K562 (cell line): Measurements from ENCODE around the gene SRCIN1. TPM values are rescaled to one million over a fixed set of nuclear protein-coding genes. Genes with fewer than 3 reads are reported as not detected.
A peak's percentile ranks its signal among the peaks of the same experiment; 100 is the strongest.

Experiments used
- ATAC-seq: fragments of 200-7000 bp; cut with Tn5 transposase; 3 replicates; pipeline ENCODE4 v1.9.1; 2020; ENCODE audit warnings: moderate library complexity
- BruUV-seq: library from RNA; stranded (reverse); fragments of 400-500 nt; replicated peaks from 2 replicates; lab custom pipeline; 2021; lab: Mats Ljungman, UMichigan
- CTCF ChIA-PET: fragments of 300-600 bp; formaldehyde crosslinking; extraction: SDS; loops from one replicate; lab custom pipeline; 2021; ENCODE audit warnings: low intra/inter-chr PET ratio; lab: Yijun Ruan, JAX
- POLR2A ChIA-PET: fragments of 300-600, 350-650 bp; sonication (Branson Sonifier 250); formaldehyde crosslinking; extraction: SDS; loops from one replicate; lab custom pipeline; 2021; ENCODE audit warnings: antibody characterized with exemption, inconsistent platforms; lab: Yijun Ruan, JAX
- DNase-seq, 4 experiments: peaks; one replicate each; pipeline versions ENCODE4 v3.0.0 to v3.0.0-alpha.2; 2011 to 2018; ENCODE audit warnings: low spot score in 3 of 4, mixed read lengths in 3 of 4; ENCODE audit errors: extremely low read depth in 1 of 4
- FAIRE-seq: peaks from 2 replicates; lab custom pipeline; 2011; peaks lifted over from hg19 to GRCh38; lab: Jason Lieb, UNC
- H2AFZ ChIP-seq: 2 replicates; pipeline ENCODE4 v1.6.0; 2011; ENCODE audit warnings: low read depth, low read length, control low read depth, inconsistent platforms
- H3K27ac ChIP-seq: fragments of 200-600 bp; 3 replicates; pipeline ENCODE4 v1.8.0; 2011; ENCODE audit warnings: low read depth, mild to moderate bottlenecking, control low read depth, inconsistent platforms, low read length, moderate library complexity, mixed read lengths; ENCODE audit errors: extremely low read depth
- H3K27me3 ChIP-seq, 2 experiments: fragments of 300-600 bp in 1 of 2; 2 replicates in 1 of 2; 3 replicates in 1 of 2; pipeline versions ENCODE4 v1.6.0 to v1.8.0; 2011; ENCODE audit warnings: inconsistent platforms in 2 of 2, low read length in 2 of 2, mild to moderate bottlenecking in 1 of 2, mixed read lengths in 1 of 2, moderate library complexity in 1 of 2; ENCODE audit not compliant: control insufficient read depth in 2 of 2, insufficient read depth in 2 of 2
- H3K36me3 ChIP-seq: fragments of 300-600 bp; 3 replicates; pipeline ENCODE4 v1.8.0; 2011; ENCODE audit warnings: mild to moderate bottlenecking, low read length, inconsistent platforms; ENCODE audit not compliant: control insufficient read depth, insufficient read depth
- H3K4me1 ChIP-seq, 2 experiments: fragments of 200-600 bp in 1 of 2; replicated peaks in 1 of 2; 2 replicates in 1 of 2; 3 replicates in 1 of 2; pipeline versions ENCODE4 v1.5.1 to v1.8.0; 2011; ENCODE audit warnings: inconsistent platforms in 2 of 2, low read length in 2 of 2, mild to moderate bottlenecking in 1 of 2, mixed read lengths in 1 of 2, moderate library complexity in 1 of 2; ENCODE audit not compliant: control insufficient read depth in 2 of 2, insufficient read depth in 2 of 2
- H3K4me2 ChIP-seq: 2 replicates; pipeline ENCODE4 v1.6.1; 2011; ENCODE audit warnings: low read length, control low read depth, inconsistent platforms, mixed read lengths; ENCODE audit not compliant: insufficient read depth
- H3K4me3 ChIP-seq: fragments of 200-600 bp; sonication (generic), shearing (Covaris generic); 2 replicates; pipeline ENCODE4 v1.5.1; 2016; ENCODE audit warnings: control low read depth, inconsistent platforms
- H3K79me2 ChIP-seq: fragments of 200-600 bp; 3 replicates; pipeline ENCODE4 v1.8.0; 2011; ENCODE audit warnings: low read length, inconsistent platforms; ENCODE audit not compliant: control insufficient read depth, insufficient read depth
- H3K9ac ChIP-seq, 2 experiments: 2 replicates each; pipeline versions ENCODE4 v1.6.0 to v1.6.1; 2011; ENCODE audit warnings: low read depth in 2 of 2, low read length in 2 of 2, control low read depth in 1 of 2, inconsistent platforms in 1 of 2, mild to moderate bottlenecking in 1 of 2, mixed read lengths in 1 of 2; ENCODE audit not compliant: insufficient read depth in 1 of 2
- H3K9me1 ChIP-seq: one replicate; pipeline ENCODE4 v1.6.0; 2011; ENCODE audit warnings: inconsistent platforms, mild to moderate bottlenecking, low read length, moderate library complexity; ENCODE audit not compliant: control insufficient read depth, insufficient read depth
- H3K9me3 ChIP-seq: replicated peaks from 2 replicates; pipeline ENCODE4 v1.5.1; 2011; ENCODE audit warnings: low read depth, low read length, inconsistent platforms; ENCODE audit not compliant: control insufficient read depth, insufficient read depth
- H4K20me1 ChIP-seq: replicated peaks from 2 replicates; pipeline ENCODE4 v1.6.1; 2011; ENCODE audit warnings: low read length, inconsistent platforms, mixed read lengths; ENCODE audit not compliant: control insufficient read depth, insufficient read depth
- ETV5 ChIP-seq: sonication (generic); formaldehyde crosslinking; IDR thresholded peaks from 2 replicates; pipeline ENCODE4 v1.4.0; 2020; ENCODE audit warnings: low read depth, mild to moderate bottlenecking, missing genetic modification reagents
- NR2C1 ChIP-seq, 2 experiments: fragments of 450-650 bp; IDR thresholded peaks; 2 replicates each; pipeline ENCODE4 v1.6.1; 2017; ENCODE audit warnings: mild to moderate bottlenecking in 2 of 2, antibody characterized with exemption in 1 of 2, inconsistent platforms in 1 of 2, missing compliant biosample characterization in 1 of 2, missing genetic modification characterization in 1 of 2
- NR2C2 ChIP-seq, 2 experiments: fragments of 200-800 bp in 1 of 2; sonication (Bioruptor generic) in 1 of 2; sonication (generic) in 1 of 2; formaldehyde crosslinking in 1 of 2; IDR thresholded peaks; 2 replicates each; pipeline versions ENCODE4 v1.6.1 to v1.8.0; 2016 to 2022; ENCODE audit warnings: mild to moderate bottlenecking in 1 of 2, missing compliant biosample characterization in 1 of 2, missing genetic modification characterization in 1 of 2, missing genetic modification reagents in 1 of 2
- ZNF780A ChIP-seq: fragments of 250-450 bp; sonication (Bioruptor Pico); IDR thresholded peaks from 2 replicates; pipeline ENCODE4 v1.5.0; 2021; ENCODE audit warnings: mild to moderate bottlenecking
- WGBS: fragments of 100-300 bp; shearing (Covaris generic); methylation state at CpG from one replicate; pipeline ENCODE4 v1.1.6; 2016; ENCODE audit warnings: low coverage, mixed read lengths; ENCODE audit not compliant: insufficient coverage; ENCODE audit errors: missing lambda C conversion rate; 5-methylcytosine and 5-hydroxymethylcytosine counted together
- in situ Hi-C: fragments of 300-500 bp; cut with MboI; formaldehyde crosslinking; loops from 4 replicates; pipeline ENCODE4 v1.15.0; 2018; ENCODE audit warnings: inconsistent platforms, mixed read lengths
- intact Hi-C: fragments of 100-400 bp; cut with micrococcal nuclease; formaldehyde crosslinking; loops from 2 replicates; pipeline ENCODE4 v1.14.2; 2022
- polyA plus RNA-seq, 8 experiments: library from polyadenylated mRNA; depleted of rRNA in 4 of 8; stranded (reverse) in 5 of 8; unstranded in 3 of 8; fragments of >200 nt; fragmentation: Nextera tagmentation in 2 of 8; fragmentation: Illumina TruSeq in 1 of 8; extraction: Ambion mirVana in 2 of 8; extraction: Trizol in 1 of 8; gene quantifications; 2 replicates each; pipeline versions ENCODE4 v1.2.1 to v1.2.3, GENCODE V29; 2011 to 2014; ENCODE audit warnings: inconsistent platforms in 1 of 8, missing spikeins in 1 of 8
- total RNA-seq, 7 experiments: library from RNA; depleted of rRNA in 6 of 7; stranded (reverse); fragments of >200 nt in 6 of 7; fragmentation: Illumina TruSeq in 2 of 7; extraction: Trizol in 2 of 7; gene quantifications; 2 replicates each; pipeline versions ENCODE4 v1.2.1 to v1.2.3, GENCODE V29; 2011 to 2021; ENCODE audit warnings: low replicate concordance in 1 of 7

SRCIN1 gene
- total and polyA plus RNA-seq, 9 of the 15 experiments (the other 6 are each of a cell fraction or from before 2014, with no cell fraction given), result 0.09 to 0.33 (median 0.13) TPM; not detected in 6

GRCh38 chr17:38585056-38585917 is 20.5 kb downstream of the SRCIN1 start:
- Histone ChIP-seq H3K9ac (peak overlapping the region in 1 of 2 experiments; percentile 41; a peak in 2 of 4 replicates), H3K4me1 (peaks cover 5 to 15% of the 10 kb centered on the region in 2 experiments; a peak in 4 of 5 replicates), H4K20me1 (peaks cover 14% of the 10 kb centered on the region), H3K9me1 (no peaks in the 10 kb centered on the region), H3K27ac (no peak overlapping the region), H3K4me3 (no peak overlapping the region), H3K36me3 (no peaks in the 10 kb centered on the region), H3K4me2 (no peak overlapping the region; the same call in 1 of the 2 replicates), H3K9me3 (no peaks in the 10 kb centered on the region), H3K79me2 (no peaks in the 10 kb centered on the region), H3K27me3 (peaks cover 21 to 44% of the 10 kb centered on the region in 2 experiments; a peak in 4 of 5 replicates), H2AFZ (no peak overlapping the region)
- peak; percentile 88 for TF ChIP-seq NR2C1 (IDR thresholded peaks at IDR 0.05)
- TF ChIP-seq NR2C1 (tag; IDR thresholded peaks at IDR 0.05), result peak; percentile 85
- no peak for TF ChIP-seq NR2C2 (CRISPR knock-in tag; IDR thresholded peaks at IDR 0.05)
- peak; percentile 88 for TF ChIP-seq NR2C2 (tag; IDR thresholded peaks at IDR 0.05)
- no peak for TF ChIP-seq ZNF780A (CRISPR knock-in tag)
- TF ChIP-seq ETV5 (CRISPR knock-in tag), result no peak
- POLR2A ChIA-PET, result interaction anchor here (0.6 to 1.0 kb wide), 2 partner anchors 140 to 182 kb away, joined by 3 read pairs; no protein-coding TSS in a partner anchor
- ATAC-seq (peak; percentile 52; the same call in 2 of the 3 replicates), FAIRE-seq (no peak), DNase-seq (peak in 2 of 4 experiments; percentile 41 to 46)
- no TSS peak for BruUV-seq
- CTCF ChIA-PET, result interaction anchor here (0.7 to 2.2 kb wide), 4 partner anchors 27 to 162 kb away, joined by 3 to 17 read pairs (median 6); no protein-coding TSS in a partner anchor
- in situ Hi-C loops (no loop called here), intact Hi-C loops (no loop called here)
- WGBS, result 5% methylated on average over 15 of the region's 15 CpGs
